ENCODE measurements around the gene PINLYP. TPM values are rescaled to one million over a fixed set of nuclear protein-coding genes. Genes with fewer than 3 reads are reported as not detected.
"Not testable (repeated sequence)": the region's sequence is repeated elsewhere in the genome, so short reads cannot be mapped to it uniquely, and the experiment has no call there.

PINLYP gene
- total RNA-seq = 23.1 TPM

GRCh38 chr19:43575156-43575950 is at the start of gene PINLYP, which contains the start of gene XRCC1:
Gene PINLYP, plus strand, starts transcription at chr19:43575801. Its CDS starts 1,391 bp downstream, at chr19:43577192.
Gene XRCC1, minus strand, starts transcription at chr19:43575527. Its CDS starts 69 bp downstream, at chr19:43575458.
- peak; percentile 99 for DNase-seq

- DNase-seq = no peak
Observed at GRCh38 chr19:43525836-43526771, 49.5 kb upstream of the PINLYP start.

- peak; percentile 27 for DNase-seq
Observed at GRCh38 chr19:43526884-43527859, 48.4 kb upstream of the PINLYP start, which contains the start of gene ETHE1. Gene ETHE1, minus strand, starts transcription at chr19:43527201. Its CDS starts 24 bp downstream, at chr19:43527177.

- peak; percentile 25 for DNase-seq
Observed at GRCh38 chr19:43527860-43528622, 47.6 kb upstream of the PINLYP start.

GRCh38 chr19:43532571-43532961 is 43.0 kb upstream of the PINLYP start:
- DNase-seq = no peak

GRCh38 chr19:43532962-43533545 is 42.5 kb upstream of the PINLYP start, which contains the start of gene ZNF575:
Gene ZNF575, plus strand, starts transcription at chr19:43533188. Its CDS starts 1,235 bp downstream, at chr19:43534423.
- peak; percentile 97 for DNase-seq

- DNase-seq = peak; percentile 98
Observed at GRCh38 chr19:43533546-43534304, 41.9 kb upstream of the PINLYP start.

- DNase-seq = no peak
Observed at GRCh38 chr19:43534305-43534815, 41.2 kb upstream of the PINLYP start.

GRCh38 chr19:43534816-43535761 is 40.5 kb upstream of the PINLYP start:
- DNase-seq = peak; percentile 16

- DNase-seq = no peak
Observed at GRCh38 chr19:43538922-43539321, 36.7 kb upstream of the PINLYP start.

GRCh38 chr19:43540381-43540780 is 35.2 kb upstream of the PINLYP start:
- no peak for DNase-seq

GRCh38 chr19:43541920-43542650 is 33.5 kb upstream of the PINLYP start:
- DNase-seq = no peak

GRCh38 chr19:43544077-43544476 is 31.5 kb upstream of the PINLYP start:
- no peak for DNase-seq

- no peak for DNase-seq
Observed at GRCh38 chr19:43545276-43545675, 30.3 kb upstream of the PINLYP start.

GRCh38 chr19:43545981-43546380 is 29.6 kb upstream of the PINLYP start:
- DNase-seq = no peak

GRCh38 chr19:43546581-43546980 is 29.0 kb upstream of the PINLYP start:
- no peak for DNase-seq

GRCh38 chr19:43547926-43548325 is 27.7 kb upstream of the PINLYP start:
- not testable (repeated sequence) for DNase-seq

Data from skin of body (tissue), 2 donors.